ENCODE results near the gene COL10A1.

DNA sequence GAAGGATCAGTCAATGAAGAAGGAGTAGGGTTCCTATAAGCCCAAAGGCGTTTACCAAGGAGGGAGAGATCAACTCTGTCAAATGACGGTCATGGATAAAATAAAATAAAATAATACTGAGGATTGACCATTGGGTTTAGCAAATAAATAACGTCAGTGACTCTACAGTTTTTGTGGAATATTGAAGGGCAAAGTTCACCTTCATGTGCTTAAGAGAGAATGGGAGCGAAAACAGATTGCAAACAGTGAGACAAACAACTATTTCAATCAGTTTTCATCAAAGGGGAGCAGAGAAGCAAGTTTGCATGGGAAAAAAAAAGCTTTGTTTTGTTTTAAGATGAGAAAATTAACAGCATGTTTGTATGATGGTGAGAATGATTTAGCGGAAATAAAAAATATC is 42.9 kb downstream of the COL10A1 start:
- TF ChIP-seq POLR2A (IDR thresholded peaks at IDR 0.05), result no peak
- TF ChIP-seq EP300 (IDR thresholded peaks at IDR 0.05), result no peak
